ENCODE data around the gene HOOK2. TPM values are rescaled to one million over a fixed set of nuclear protein-coding genes. Genes with fewer than 3 reads are reported as not detected.

The HOOK2 gene
- total and polyA plus RNA-seq, 9 of the 15 experiments (the other 6 are each of a cell fraction or from before 2014, with no cell fraction given): 1.3 to 17.2 (median 9.9) TPM

DNA sequence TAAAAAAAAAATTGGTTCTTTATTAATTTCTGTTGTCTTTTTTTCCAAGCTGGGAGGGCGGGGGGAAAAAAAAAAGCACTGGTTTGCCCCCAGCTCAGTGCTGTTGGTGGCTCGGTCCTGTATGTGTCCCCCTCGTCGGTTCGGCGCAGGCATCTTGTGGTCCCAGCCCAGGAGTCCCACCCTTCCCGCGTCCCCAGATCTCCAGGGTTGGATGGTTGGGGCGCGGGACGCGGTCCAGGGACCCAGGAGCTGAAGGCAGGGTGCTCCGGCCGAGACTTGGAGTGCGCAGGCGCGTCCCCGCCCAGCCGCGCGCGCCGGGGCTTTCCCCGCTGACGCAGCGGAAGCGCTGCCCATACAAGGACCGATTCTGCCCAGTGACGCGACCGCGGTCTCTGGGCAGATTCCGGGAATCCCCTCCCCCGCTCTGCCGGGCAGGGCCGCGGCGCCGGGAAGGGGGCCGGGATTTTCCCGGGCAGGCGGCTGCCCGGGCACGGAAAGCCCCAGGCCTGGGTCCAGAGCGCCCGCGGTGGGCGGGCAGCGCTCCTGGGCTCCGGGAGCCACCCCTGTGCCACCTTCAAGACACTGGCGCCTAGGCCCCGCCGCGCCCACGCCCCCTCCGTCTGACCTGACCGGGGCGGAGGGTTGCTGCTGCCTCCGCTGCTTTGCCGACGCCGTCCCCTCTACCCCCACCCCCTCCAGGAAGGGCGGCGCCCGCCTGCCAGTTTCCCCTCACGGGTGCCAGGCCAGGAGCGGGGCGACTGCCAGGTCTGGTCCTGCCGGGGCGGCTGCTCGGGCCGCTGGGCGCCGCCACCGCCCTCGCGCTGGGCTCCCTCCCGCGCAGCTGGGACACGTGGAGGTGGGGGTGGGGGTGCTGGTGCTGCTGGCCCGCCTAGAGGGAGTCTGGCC lies 18.2 kb upstream of the HOOK2 start (continued):
- TF ChIP-seq ZNF324 (CRISPR knock-in tag; IDR thresholded peaks at IDR 0.05) (peak; percentile 70), ZNF408 (CRISPR knock-in tag; IDR thresholded peaks at IDR 0.05; ENCODE audit: low read depth) (no peak), DDX20 (tag; IDR thresholded peaks at IDR 0.05; ENCODE audit: low read depth) (no peak), NCOR1 (IDR thresholded peaks at IDR 0.05) (peak; percentile 42), TBL1XR1 (IDR thresholded peaks at IDR 0.05; ENCODE audit: low read length in 2 of 2) (peak in 1 of 2 experiments; percentile 17; a peak in 2 of 4 replicates), KLF6 (CRISPR knock-in tag; IDR thresholded peaks at IDR 0.05; ENCODE audit: borderline replicate concordance) (no peak), SMARCA4 (IDR thresholded peaks at IDR 0.05) (no peak), ZNF785 (CRISPR knock-in tag; IDR thresholded peaks at IDR 0.05) (no peak), NFIC (IDR thresholded peaks at IDR 0.05) (0 out of 2 replicates have a peak, but pooled peaks have one; percentile 3), RBM25 (IDR thresholded peaks at IDR 0.05; ENCODE audit: low read depth, low read length, severe bottlenecking) (no peak), ZNF431 (CRISPR knock-in tag; IDR thresholded peaks at IDR 0.05) (no peak)
- TF ChIP-seq, protein P1, sequence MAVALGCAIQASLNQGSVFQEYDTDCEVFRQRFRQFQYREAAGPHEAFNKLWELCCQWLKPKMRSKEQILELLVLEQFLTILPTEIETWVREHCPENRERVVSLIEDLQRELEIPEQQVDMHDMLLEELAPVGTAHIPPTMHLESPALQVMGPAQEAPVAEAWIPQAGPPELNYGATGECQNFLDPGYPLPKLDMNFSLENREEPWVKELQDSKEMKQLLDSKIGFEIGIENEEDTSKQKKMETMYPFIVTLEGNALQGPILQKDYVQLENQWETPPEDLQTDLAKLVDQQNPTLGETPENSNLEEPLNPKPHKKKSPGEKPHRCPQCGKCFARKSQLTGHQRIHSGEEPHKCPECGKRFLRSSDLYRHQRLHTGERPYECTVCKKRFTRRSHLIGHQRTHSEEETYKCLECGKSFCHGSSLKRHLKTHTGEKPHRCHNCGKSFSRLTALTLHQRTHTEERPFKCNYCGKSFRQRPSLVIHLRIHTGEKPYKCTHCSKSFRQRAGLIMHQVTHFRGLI (CRISPR knock-in tag; IDR thresholded peaks at IDR 0.05): no peak
- TF ChIP-seq, protein P2, sequence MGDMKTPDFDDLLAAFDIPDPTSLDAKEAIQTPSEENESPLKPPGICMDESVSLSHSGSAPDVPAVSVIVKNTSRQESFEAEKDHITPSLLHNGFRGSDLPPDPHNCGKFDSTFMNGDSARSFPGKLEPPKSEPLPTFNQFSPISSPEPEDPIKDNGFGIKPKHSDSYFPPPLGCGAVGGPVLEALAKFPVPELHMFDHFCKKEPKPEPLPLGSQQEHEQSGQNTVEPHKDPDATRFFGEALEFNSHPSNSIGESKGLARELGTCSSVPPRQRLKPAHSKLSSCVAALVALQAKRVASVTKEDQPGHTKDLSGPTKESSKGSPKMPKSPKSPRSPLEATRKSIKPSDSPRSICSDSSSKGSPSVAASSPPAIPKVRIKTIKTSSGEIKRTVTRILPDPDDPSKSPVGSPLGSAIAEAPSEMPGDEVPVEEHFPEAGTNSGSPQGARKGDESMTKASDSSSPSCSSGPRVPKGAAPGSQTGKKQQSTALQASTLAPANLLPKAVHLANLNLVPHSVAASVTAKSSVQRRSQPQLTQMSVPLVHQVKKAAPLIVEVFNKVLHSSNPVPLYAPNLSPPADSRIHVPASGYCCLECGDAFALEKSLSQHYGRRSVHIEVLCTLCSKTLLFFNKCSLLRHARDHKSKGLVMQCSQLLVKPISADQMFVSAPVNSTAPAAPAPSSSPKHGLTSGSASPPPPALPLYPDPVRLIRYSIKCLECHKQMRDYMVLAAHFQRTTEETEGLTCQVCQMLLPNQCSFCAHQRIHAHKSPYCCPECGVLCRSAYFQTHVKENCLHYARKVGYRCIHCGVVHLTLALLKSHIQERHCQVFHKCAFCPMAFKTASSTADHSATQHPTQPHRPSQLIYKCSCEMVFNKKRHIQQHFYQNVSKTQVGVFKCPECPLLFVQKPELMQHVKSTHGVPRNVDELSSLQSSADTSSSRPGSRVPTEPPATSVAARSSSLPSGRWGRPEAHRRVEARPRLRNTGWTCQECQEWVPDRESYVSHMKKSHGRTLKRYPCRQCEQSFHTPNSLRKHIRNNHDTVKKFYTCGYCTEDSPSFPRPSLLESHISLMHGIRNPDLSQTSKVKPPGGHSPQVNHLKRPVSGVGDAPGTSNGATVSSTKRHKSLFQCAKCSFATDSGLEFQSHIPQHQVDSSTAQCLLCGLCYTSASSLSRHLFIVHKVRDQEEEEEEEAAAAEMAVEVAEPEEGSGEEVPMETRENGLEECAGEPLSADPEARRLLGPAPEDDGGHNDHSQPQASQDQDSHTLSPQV (IDR thresholded peaks at IDR 0.05): peak; percentile 80; the same call in 1 of the 2 replicates
- TF ChIP-seq, protein P3, sequence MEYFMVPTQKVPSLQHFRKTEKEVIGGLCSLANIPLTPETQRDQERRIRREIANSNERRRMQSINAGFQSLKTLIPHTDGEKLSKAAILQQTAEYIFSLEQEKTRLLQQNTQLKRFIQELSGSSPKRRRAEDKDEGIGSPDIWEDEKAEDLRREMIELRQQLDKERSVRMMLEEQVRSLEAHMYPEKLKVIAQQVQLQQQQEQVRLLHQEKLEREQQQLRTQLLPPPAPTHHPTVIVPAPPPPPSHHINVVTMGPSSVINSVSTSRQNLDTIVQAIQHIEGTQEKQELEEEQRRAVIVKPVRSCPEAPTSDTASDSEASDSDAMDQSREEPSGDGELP (CRISPR knock-in tag; IDR thresholded peaks at IDR 0.05; ENCODE audit: borderline replicate concordance): peak; percentile 48; the same call in 1 of the 2 replicates
- TF ChIP-seq, protein P4, sequence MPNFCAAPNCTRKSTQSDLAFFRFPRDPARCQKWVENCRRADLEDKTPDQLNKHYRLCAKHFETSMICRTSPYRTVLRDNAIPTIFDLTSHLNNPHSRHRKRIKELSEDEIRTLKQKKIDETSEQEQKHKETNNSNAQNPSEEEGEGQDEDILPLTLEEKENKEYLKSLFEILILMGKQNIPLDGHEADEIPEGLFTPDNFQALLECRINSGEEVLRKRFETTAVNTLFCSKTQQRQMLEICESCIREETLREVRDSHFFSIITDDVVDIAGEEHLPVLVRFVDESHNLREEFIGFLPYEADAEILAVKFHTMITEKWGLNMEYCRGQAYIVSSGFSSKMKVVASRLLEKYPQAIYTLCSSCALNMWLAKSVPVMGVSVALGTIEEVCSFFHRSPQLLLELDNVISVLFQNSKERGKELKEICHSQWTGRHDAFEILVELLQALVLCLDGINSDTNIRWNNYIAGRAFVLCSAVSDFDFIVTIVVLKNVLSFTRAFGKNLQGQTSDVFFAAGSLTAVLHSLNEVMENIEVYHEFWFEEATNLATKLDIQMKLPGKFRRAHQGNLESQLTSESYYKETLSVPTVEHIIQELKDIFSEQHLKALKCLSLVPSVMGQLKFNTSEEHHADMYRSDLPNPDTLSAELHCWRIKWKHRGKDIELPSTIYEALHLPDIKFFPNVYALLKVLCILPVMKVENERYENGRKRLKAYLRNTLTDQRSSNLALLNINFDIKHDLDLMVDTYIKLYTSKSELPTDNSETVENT (CRISPR knock-in tag; IDR thresholded peaks at IDR 0.05): 0 out of 2 replicates have a peak, but pooled peaks have one; percentile 25
- TF ChIP-seq, protein P5, sequence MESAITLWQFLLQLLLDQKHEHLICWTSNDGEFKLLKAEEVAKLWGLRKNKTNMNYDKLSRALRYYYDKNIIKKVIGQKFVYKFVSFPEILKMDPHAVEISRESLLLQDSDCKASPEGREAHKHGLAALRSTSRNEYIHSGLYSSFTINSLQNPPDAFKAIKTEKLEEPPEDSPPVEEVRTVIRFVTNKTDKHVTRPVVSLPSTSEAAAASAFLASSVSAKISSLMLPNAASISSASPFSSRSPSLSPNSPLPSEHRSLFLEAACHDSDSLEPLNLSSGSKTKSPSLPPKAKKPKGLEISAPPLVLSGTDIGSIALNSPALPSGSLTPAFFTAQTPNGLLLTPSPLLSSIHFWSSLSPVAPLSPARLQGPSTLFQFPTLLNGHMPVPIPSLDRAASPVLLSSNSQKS (CRISPR knock-in tag; IDR thresholded peaks at IDR 0.05): 0 out of 2 replicates have a peak, but pooled peaks have one; percentile 52
